Tibial nerve (tissue), 4 donors: ENCODE results near the gene ASB11.

Experiments used
- CTCF ChIP-seq, 5 experiments: fragments of 200-600 bp in 3 of 5; fragments of 450-650 bp in 2 of 5; sonication (generic) in 3 of 5; IDR thresholded peaks; one replicate each; pipeline ENCODE4 v1.5.1; 2016 to 2019; ENCODE audit warnings: antibody characterized with exemption in 5 of 5, mild to moderate bottlenecking in 3 of 5, moderate library complexity in 2 of 5
- EP300 ChIP-seq, 2 donors: sonication (generic); formaldehyde crosslinking; IDR thresholded peaks; one replicate each; pipeline ENCODE4 v1.6.1; 2017; ENCODE audit warnings: antibody characterized with exemption in 2 of 2, mild to moderate bottlenecking in 1 of 2
- POLR2A ChIP-seq, 2 donors: fragments of 450-650 bp; IDR thresholded peaks; one replicate each; pipeline ENCODE4 v1.6.1; 2017; ENCODE audit warnings: antibody characterized with exemption in 2 of 2, mild to moderate bottlenecking in 2 of 2, moderate library complexity in 2 of 2

- no peak for TF ChIP-seq CTCF (IDR thresholded peaks at IDR 0.05)
- TF ChIP-seq EP300 (IDR thresholded peaks at IDR 0.05): peak; percentile 84 to 85
- no peak for TF ChIP-seq POLR2A (IDR thresholded peaks at IDR 0.05)
Measured at GRCh38 chrX:15356444-15356843, 41.0 kb upstream of the ASB11 start.
